Stimulated activated CD8-positive, alpha-beta memory T cell treated with anti-CD3 and anti-CD28 coated beads, Interleukin-7, amount 100 ng/mL, for 1 hour (primary cell): ENCODE data around the gene CEP192.
"Not testable (repeated sequence)": the region's sequence is repeated elsewhere in the genome, so short reads cannot be mapped to it uniquely, and the experiment has no call there.

Experiments used
- DNase-seq, 2 donors: peaks; one replicate each; pipeline ENCODE4 v3.0.0-alpha.2; 2020; ENCODE audit warnings: low read depth in 2 of 2

The CEP192 gene

DNA sequence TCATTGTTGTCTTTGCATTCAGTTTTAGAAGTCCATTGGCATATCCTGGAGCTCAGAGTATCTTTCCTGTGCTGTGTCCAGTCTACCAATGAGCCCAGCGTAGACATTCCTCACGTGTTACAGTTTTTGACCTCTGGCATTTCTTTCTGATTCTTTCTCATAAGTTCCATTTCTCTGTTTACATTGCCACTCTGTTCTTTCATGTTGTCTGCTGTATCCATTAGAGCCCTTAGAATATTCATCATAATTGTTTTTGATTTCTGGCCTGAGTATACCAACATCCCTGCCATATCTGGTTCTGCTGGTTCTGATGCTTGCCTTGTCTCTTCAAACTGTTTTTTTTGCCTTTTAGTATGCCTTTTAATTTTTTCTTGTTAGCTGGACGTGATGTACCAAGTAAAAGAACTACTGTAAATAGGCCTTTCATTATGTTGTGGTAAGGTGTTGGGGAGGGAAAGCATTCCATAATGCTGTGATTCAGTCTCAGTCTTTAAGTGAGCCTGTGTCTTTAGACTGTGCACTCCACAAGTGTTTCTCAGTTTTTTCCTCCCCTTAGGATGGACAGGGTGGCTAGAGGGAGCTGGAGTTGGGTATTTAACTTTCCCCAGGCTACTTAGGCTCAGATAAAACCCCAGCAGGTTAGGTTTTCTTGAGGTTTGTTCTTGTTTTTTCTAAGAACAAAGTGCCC is 35.6 kb downstream of the CEP192 start:
- no peak for DNase-seq

DNA sequence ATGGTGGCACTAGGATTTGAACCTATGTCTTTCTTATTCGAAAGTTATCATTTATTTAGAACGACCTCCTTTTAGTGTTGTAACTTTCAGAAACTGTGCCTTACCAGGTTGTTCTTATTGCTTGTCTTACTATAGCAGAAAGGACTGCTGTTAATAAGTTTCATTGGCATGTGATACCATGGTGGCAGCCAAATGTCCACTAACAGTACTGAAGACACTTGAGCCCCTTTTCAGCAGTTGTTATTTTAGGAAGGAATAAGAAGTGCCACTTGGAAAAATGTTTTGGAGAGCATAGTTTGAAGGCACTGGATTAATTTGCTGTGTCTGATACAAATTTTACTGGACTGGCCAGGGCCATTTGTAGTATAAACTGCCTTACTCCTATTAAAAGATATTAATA is 37.7 kb downstream of the CEP192 start:
- no peak for DNase-seq

DNA sequence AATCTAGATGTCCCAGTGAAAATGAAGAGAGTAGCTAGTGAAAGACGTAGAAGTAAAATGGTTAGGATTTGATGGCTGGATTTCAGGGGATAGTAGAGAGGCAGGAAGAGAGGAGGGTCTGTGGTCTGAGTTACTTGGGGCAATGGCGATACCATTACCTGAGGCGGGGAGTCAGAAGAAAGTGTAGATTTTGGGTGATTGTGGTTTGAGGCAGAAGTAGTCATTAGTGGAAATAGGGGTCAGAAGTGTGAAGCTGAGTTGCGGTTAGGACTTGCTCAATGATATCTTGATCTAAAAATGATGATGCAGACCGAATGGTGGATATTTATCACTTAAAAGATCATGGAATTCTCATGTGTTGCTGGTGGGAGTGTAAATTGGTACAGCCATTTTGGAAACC is 41.0 kb downstream of the CEP192 start:
- no peak for DNase-seq

DNA sequence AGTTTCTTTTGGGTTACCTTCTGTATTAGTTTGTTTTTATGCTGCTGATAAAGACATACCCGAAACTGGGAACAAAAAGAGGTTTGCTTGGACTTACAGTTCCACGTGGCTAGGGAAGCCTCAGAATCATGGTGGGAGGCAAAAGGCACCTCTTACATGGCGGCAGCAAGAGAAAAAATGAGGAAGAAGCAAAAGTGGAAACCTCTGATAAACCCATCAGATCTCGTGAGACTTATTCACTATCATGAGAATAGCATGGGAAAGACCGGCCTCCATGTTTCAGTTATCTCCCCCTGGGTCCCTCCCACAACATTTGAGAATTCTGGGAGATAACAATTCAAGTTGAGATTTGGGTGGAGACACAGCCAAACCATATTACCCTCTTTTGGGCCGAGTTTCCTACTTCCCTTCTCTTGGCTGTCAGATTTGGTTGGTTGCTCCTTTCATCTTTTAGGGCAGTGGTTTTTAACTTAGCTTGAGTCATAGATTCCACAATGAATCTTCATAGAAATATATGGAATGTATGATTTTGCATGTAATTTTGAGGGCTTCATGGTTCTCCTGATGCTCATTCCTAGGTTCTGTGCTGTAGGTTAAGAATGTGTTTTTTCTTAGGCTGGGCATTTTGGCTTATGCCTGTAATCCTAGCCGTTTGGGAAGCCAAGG is 44.2 kb downstream of the CEP192 start:
- DNase-seq = no peak

DNA sequence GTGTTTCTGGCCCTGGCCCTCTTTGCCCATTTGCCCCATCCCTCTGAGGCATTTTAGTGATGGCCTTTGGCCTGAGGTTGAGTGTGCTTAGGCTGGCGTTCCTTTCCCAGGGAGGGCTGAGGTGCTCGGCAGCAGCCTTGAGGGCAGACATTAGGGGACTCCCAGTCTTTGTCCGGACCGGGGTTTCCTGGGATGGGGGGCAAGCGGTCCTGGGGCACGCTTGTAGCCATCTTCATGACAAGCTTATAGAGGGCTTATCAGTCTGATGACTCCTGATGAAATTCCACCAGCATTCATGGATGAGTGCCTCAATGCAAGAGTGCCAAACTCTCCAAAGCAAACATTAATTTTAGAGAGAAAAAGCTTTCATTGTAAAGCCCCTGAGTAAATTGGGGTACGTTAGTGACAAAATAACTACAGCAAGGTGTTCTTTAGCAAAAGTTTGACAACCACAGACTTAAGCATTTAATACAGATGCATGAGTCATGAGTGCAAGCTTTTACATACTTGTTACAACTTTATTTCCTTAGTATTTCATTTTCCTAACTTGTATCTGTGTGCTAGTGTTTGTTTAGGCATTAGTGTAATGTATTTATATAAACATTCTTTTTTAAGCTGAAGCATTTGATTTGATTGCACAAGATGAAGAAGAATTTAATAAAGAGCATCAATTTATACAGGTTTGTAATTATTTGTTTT is 45.6 kb downstream of the CEP192 start:
- no peak for DNase-seq

DNA sequence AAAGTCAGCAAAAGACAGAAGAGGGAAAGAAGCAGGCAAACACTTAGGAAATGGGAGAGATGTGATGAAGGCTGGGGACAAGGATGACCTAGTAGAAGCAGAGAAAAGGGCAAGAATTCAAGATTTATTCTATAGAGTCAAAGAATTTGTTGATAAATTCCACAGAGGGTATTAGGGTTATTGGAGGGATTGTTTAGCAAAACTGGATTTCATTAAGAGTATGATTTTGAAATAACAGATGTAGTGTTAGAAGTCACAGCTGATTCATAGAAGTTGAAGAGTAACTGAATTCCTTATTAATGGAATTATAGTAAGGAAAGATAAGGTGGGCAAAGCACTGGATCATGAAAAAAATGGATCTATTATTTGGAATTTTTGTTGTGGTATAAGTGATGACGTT is 48.6 kb downstream of the CEP192 start:
- no peak for DNase-seq

DNA sequence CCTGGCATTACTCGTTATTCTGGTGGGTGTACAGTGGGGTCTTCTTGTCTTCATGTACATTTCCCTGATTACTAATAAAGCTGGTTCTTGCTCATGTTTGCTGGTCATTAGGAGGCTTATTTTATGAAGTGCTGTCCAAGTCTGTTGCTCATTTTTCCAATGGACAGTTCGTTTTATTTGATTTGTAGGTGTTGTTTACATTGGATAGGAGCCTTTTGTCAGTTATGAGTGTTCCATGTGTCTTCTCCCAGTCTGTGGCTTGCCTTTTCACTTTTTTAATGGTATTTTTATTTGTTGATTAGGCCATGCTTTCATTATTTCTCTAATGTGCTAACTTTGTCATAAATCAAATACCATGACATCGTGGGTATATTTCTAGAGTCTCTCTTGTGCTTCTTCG is 51.9 kb downstream of the CEP192 start:
- DNase-seq = no peak

DNA sequence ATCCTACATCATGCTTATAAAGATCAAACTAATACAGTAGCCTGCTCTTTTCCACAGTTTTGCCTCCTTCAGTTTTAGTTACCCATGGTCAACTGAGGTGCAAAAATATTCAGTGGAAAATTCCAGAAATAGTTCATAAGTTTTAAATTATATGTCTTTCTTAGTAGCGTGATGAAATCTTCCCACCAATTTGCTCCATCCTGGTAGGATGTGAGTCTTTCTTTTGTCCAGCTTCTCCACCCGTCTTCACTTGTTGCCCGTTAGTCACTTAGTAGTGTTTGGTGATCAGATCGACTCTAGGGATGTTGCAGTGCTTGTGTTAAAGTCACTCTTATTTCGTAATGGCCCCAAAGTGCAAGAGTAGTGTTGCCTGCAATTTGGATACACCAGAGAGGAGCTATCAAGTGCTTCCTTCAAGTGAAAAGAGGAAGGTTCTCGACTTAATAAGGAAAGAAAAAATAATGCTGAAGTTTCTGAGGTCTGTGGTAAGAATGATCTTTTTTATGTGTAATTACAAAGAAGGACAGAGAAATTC is 57.0 kb downstream of the CEP192 start:
- DNase-seq = no peak

DNA sequence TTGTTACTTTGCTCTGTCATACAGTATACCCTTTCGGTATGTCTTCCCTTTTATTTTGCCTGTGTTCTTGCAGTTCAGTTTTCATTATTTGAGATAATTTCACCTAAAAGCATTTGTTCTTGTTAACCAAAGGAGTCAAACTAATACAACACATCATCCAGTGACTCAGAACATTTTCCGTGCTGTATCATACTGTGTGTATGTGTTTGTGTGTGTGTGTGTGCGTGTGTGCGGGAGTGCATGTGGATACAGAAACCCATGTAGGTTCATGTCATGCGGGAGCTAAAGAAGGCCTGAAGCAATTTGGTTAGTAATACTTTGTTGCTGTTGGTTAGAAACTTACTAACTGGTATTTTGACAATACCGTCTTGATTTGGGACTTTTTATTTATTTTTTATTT is 60.0 kb downstream of the CEP192 start:
- DNase-seq = no peak

DNA sequence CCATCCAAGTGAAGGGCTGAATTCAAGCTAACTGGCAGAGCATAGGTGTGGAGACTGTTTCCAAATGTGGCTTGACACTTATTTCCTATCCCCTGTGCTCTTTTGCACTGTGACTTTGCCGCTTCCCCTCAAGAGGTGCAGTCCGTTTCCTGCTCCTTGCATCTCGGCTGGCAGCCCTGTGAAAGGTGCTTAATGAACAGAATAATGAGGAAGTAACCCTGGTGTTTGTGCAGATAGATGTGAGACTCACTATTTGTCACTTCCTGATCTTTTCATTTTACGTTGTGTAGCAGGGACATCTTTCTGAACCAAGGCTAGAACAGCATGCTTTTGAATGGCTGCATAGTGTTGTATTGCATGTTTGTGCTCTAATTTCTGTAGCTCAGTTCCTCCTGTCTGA is 60.8 kb downstream of the CEP192 start:
- no peak for DNase-seq

DNA sequence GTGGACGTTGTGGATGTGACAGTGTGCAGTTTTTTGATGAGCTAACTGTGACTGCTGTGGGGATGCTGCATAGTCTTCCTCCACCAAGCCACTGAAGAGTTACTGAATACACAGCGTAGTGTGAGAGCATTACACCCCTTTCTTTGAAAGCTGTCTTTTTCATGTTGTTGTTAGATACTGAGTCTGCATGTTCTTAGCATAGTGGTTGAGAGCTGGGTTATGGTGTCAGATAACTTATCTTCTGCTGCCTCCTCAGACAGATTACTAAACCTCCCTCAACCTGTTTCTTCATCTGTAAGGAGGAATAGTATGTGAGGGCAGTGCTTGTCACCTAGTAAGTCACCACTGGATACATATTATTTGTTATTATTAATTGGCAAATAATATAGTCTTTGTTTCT is 63.2 kb downstream of the CEP192 start:
- DNase-seq = no peak

DNA sequence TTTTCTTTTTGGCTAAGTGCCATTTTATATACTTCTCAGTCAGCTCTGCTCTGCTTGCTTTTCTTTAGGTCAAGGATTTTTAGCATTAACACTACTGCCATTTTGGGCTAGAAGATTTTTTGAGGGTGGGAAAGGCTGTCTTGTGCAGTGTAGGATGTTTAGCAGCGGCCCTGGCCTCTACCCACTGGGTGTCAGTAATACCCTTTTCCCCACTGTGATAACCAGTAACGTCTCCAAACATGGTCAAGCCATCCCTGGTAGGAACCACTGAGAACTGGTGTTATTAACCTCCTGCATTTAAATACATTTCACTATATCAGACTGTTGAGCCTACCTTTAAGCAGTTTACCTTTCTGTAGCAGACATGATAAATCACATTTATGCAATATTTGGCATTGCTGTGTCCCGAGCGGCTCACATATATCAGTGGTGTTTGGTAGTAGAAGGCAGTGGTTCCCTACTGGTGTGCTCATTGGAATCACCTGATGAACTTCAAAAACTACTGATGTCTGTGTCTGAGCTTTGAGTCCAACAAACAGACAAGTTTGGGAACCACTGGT is 70.5 kb downstream of the CEP192 start:
- no peak for DNase-seq

DNA sequence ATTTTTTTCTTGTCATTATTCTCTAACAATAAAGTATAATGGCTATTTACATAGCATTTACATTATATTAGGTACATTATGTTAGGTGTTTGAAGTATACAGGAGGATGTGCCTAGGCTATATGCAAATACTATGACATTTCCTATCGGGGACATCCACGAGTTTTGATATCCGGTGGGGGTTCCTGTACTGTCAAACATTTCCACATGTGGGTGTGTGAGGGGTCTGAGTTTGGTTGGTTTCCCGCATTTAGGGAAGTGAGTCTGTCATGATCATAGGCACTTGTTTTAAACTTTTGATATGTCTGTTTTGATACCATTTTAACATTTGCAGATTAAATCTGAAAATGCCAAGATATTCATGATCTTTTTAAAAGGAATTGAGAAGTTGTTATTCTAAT is 76.0 kb downstream of the CEP192 start:
- no peak for DNase-seq

DNA sequence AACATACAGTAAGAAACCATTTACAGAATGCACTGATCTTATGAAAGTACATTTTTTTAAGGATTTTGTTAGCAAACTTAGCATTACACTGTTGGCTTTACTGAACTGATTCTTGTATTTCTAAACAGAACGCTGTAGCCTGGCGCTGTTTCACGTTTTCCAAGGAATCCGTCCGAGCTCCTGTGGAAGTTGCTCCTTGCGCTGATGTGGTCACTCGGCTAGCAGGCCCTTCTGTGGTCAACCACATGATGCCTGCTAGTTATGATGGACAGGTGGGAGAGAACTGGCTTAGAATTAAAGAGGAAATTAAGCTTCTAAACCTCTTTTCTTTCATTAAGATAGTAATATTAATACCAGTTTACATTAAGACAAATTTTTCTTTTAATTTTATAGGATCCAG is 76.8 kb downstream of the CEP192 start:
- DNase-seq = no peak

DNA sequence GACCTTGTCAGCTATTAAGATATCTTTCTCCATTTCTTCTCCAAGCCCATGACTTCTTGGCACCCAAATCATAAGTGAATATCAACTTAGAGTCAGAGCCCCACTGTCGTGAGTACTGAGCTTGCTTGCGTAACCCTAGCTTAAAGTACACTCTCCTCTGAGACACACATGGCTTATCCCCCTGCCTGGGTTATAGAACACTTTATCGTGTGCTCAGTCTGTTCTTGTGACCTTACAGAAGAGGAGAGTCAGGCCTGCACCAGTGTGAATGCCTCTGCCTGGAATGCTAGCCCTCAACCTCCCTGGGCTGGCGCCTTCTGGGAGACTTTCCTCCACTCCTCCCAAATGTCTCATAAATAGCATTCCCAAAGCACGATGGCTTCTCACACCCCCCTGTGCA is 79.3 kb downstream of the CEP192 start:
- no peak for DNase-seq

DNA sequence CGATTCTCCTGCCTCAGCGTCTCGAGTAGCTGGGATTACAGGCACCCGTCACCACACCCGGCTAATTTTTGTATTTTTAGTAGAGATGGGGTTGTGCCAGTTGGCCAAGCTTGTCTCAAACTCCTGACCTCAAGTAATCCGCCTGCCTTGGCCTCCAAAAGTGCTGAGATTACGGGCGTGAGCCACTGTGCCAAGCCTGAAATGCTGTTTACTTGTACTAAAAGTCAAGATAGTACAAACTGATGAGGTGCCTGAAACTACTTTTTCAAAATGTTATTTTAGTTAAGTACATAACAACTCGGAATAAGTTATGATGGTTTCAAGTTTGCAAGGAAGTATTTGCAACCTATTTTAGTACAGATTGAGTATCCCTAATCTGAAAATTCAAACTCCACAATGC is 85.7 kb downstream of the CEP192 start:
- DNase-seq = no peak

DNA sequence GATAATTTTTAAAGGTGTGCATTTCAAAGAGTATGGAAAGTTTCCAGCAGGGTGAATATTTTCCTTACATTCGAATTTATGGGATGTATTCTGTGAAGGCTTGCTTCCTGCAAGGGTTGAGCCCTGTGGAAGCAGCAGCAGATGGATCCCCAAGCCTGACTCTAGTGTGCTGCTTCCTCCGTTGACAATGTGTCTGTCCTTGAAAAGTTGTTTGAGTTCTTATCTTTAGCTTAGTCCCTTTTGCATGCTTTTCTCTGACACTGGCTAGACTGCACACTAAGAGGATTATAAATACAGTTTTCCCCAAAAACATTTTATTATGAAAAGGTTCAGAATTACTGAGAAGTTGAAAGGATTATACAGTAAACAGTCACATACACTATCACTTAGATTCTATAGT is 86.3 kb downstream of the CEP192 start:
- no peak for DNase-seq

DNA sequence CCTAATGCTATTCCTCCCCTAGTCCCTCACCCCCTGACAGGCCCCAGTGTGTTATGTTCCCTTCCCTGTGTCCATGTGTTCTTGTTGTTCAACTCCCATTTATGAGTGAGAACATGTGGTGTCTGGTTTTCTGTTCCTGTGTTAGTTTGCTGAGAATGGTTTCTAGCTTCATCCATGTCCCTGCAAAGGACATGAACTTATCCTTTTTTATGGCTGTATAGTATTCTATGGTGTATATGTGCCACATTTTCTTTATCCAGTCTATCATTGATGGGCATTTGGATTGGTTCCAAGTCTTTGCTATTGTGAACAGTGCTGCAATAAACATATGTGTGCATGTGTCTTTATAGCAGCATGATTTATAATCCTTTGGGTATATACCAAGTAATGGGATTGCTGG is 86.9 kb downstream of the CEP192 start:
- not testable (repeated sequence) for DNase-seq

DNA sequence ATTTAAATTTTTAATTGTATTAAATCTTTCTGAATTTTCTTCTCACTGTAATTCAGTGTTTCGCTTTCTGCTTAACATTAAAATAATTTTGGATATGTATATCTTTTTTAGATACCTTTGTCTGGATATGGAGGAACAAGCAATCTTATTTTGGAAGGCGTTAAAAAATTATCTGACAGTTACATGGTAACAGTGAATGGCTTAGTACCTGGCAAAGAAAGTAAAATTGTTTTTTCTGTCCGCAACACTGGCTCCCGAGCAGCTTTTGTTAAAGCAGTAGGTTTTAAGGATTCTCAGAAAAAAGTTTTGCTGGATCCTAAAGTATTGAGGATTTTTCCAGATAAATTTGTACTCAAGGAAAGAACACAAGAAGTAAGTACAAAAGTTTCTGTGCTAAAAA is 95.7 kb downstream of the CEP192 start:
- DNase-seq = no peak

DNA sequence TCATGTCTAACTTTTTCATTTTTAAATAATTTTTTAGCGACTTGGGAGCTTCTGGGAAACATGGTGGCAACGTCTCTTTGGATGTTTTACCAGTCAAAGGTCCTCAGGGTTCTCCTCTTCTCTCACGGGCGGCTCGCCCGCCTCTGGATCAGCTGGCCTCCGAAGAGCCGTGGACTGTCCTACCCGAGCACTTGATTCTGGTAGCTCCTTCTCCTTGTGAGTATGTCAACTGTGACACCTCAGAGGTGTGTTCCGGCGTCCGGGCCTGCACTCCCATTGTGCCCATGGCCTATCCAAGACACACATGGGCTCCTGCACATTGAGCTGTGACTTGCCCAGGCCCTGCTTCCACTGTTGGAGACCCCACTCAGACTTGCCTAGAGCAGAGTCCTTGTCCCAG is 104.3 kb downstream of the CEP192 start:
- no peak for DNase-seq

DNA sequence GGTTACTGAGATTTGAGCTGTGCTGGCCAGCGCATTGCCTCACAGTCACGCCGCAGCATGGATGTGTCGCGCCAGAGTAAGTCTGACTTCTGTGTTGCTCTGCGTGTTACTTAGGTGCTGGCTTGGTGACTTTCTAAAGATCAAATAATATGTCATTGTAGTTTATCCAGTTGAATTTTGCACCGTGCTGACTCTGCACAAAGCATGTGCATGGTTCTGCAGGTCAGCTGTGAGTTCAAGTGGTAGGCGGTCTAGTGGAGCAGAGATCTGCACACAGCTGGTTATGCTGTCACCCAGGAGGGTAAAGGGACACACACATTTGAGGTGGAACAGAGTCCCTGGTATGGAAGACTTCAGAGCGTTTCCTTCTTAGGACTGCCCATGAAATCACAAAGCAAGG is 105.1 kb downstream of the CEP192 start:
- DNase-seq = no peak

DNA sequence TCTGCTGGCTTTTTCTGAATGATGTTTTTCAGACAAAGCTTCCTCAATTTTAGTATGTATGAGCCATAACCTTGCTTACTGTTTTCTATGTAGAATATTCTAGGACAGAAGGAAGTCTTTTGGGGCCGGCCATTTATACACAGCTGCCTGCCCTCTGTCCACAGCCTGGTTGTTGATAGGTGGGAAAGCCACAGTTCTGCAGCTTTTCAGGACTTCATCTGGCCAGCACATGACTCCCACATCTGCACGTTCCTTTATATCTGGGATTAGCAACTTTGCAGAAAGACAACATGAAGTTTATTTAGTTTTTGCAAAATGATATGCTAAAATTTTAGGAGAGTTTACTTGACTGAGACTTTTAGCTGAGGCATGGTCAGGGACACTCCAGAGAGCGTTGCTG is 105.6 kb downstream of the CEP192 start:
- DNase-seq = no peak

DNA sequence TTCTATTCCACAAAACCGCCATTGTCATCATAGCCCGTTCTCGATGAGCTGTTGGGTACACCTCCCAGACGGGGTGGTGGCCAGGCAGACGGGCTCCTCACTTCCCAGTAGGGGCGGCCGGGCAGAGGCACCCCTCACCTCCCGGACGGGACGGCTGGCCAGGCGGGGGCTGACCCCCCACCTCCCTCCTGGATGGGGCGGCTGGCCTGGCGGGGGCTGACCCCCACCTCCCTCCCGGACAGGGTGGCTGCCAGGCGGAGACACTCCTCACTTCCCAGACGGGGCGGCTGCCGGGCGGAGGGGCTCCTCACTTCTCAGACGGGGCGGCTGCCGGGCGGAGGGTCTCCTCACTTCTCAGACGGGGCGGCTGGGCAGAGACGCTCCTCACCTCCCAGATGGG is 106.9 kb downstream of the CEP192 start:
- DNase-seq = not testable (repeated sequence)
